ENCODE results near the gene IGSF5. TPM values are rescaled to one million over a fixed set of nuclear protein-coding genes. Genes with fewer than 3 reads are reported as not detected.

Gene IGSF5
- total RNA-seq, 1 experiment from 2014 or later: 0.33 TPM

- Mint-ChIP-seq H3K9me3 (ENCODE audit: low read depth, unreplicated experiment) (peaks cover 3% of the 10 kb centered on the region), H3K4me1 (ENCODE audit: low read depth, unreplicated experiment) (no peaks in the 10 kb centered on the region), H3K4me3 (ENCODE audit: low read depth, unreplicated experiment) (no peak overlapping the region), H3K27ac (ENCODE audit: unreplicated experiment) (no peak overlapping the region), H3K36me3 (ENCODE audit: insufficient read depth, unreplicated experiment) (no peaks in the 10 kb centered on the region), H3K27me3 (ENCODE audit: unreplicated experiment) (peaks cover 25% of the 10 kb centered on the region)
- CTCF ChIA-PET: no interaction called here
- BruUV-seq (replicated peaks): no TSS peak
- TF ChIP-seq CTCF (IDR thresholded peaks at IDR 0.05; ENCODE audit: unreplicated experiment): no peak
- intact Hi-C loops (cut with micrococcal nuclease; ENCODE audit: unreplicated experiment): no loop called here
- DNase-seq: no peak
Measured at GRCh38 chr21:39837861-39838359, 92.9 kb downstream of the IGSF5 start.

- TF ChIP-seq CTCF (IDR thresholded peaks at IDR 0.05; ENCODE audit: unreplicated experiment): no peak
- intact Hi-C loops (cut with micrococcal nuclease; ENCODE audit: unreplicated experiment): no loop called here
Measured at GRCh38 chr21:39840373-39841097, 95.6 kb downstream of the IGSF5 start.

GRCh38 chr21:39842741-39843459, 97.9 kb downstream of the IGSF5 start:
- TF ChIP-seq CTCF (IDR thresholded peaks at IDR 0.05; ENCODE audit: unreplicated experiment): no peak
- BruUV-seq (replicated peaks): no TSS peak
- DNase-seq: no peak
- intact Hi-C loops (cut with micrococcal nuclease; ENCODE audit: unreplicated experiment): no loop called here
- Mint-ChIP-seq H3K36me3 (ENCODE audit: insufficient read depth, unreplicated experiment) (no peaks in the 10 kb centered on the region), H3K4me1 (ENCODE audit: low read depth, unreplicated experiment) (no peaks in the 10 kb centered on the region), H3K27ac (ENCODE audit: unreplicated experiment) (no peak overlapping the region), H3K27me3 (ENCODE audit: unreplicated experiment) (peaks cover 28% of the 10 kb centered on the region), H3K9me3 (ENCODE audit: low read depth, unreplicated experiment) (peaks cover 3% of the 10 kb centered on the region), H3K4me3 (ENCODE audit: low read depth, unreplicated experiment) (no peak overlapping the region)
- CTCF ChIA-PET: no interaction called here

More at GRCh38 chr21:39840373-39841097, 95.6 kb downstream of the IGSF5 start:
- no peak for DNase-seq
- no TSS peak for BruUV-seq (replicated peaks)
- Mint-ChIP-seq H3K27ac (ENCODE audit: unreplicated experiment) (no peak overlapping the region), H3K27me3 (ENCODE audit: unreplicated experiment) (peaks cover 31% of the 10 kb centered on the region), H3K9me3 (ENCODE audit: low read depth, unreplicated experiment) (peaks cover 3% of the 10 kb centered on the region), H3K4me3 (ENCODE audit: low read depth, unreplicated experiment) (no peak overlapping the region), H3K4me1 (ENCODE audit: low read depth, unreplicated experiment) (no peaks in the 10 kb centered on the region), H3K36me3 (ENCODE audit: insufficient read depth, unreplicated experiment) (no peaks in the 10 kb centered on the region)
- CTCF ChIA-PET: no interaction called here

- Mint-ChIP-seq H3K27me3 (ENCODE audit: unreplicated experiment) (peaks cover 23% of the 10 kb centered on the region), H3K4me1 (ENCODE audit: low read depth, unreplicated experiment) (no peaks in the 10 kb centered on the region), H3K9me3 (ENCODE audit: low read depth, unreplicated experiment) (peaks cover 3% of the 10 kb centered on the region), H3K36me3 (ENCODE audit: insufficient read depth, unreplicated experiment) (no peaks in the 10 kb centered on the region), H3K27ac (ENCODE audit: unreplicated experiment) (no peak overlapping the region), H3K4me3 (ENCODE audit: low read depth, unreplicated experiment) (no peak overlapping the region)
- intact Hi-C loops (cut with micrococcal nuclease; ENCODE audit: unreplicated experiment): no loop called here
- BruUV-seq (replicated peaks): no TSS peak
- DNase-seq: no peak
- CTCF ChIA-PET: no interaction called here
- no peak for TF ChIP-seq CTCF (IDR thresholded peaks at IDR 0.05; ENCODE audit: unreplicated experiment)
Measured at GRCh38 chr21:39843483-39843882, 98.5 kb downstream of the IGSF5 start.

All from Calu3 (cell line).